GM18520 (cell line): ENCODE measurements around the gene CDC5L.

Experiments
- ATAC-seq: cut with Tn5 transposase; IDR thresholded peaks from one replicate; pipeline ENCODE4 v1.9.1; 2021; ENCODE audit not compliant: unreplicated experiment

CDC5L gene

DNA sequence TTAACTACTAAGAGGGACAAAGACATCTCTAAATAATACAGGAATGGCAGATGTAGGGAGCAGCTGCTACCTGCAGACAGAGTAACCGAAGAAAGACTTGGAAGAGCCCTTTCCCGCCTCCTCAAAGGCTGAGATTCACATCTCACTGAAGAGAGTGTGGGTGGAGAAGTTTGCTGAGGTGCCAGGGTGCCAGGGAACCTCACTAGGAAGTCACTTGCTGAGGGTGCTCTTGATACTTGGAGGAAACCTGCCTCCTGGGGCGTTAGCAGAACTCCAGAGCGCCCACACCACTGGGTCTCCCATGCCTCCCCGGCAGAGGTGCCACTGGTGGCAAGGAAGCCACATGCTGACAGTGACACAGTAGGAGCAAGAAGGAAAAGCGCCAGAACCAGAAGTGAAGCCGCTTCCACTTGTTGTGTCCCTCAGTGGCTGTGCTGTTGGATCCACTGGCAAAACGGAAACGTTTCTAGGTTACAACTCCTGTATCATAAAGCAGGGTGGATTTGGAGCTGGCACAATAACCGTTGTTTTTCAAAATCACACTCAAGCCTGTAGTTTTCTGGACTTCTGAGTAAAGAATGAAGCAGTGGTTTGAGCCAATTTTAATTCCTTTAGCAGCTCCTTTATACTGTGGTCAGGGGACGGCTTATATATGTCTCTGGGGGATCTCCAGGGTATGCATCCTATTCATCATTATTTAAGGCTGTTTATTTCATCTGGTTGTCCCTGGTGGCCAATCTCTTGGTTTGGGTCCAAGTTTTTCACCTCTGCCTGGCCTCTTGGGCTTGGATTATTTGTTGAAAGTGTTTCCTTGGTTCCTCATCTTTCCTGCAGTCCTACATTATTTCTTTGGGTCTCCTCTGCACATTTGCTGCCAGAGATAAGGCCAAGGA, 64.5 kb downstream of the CDC5L start:
- ATAC-seq: no peak

DNA sequence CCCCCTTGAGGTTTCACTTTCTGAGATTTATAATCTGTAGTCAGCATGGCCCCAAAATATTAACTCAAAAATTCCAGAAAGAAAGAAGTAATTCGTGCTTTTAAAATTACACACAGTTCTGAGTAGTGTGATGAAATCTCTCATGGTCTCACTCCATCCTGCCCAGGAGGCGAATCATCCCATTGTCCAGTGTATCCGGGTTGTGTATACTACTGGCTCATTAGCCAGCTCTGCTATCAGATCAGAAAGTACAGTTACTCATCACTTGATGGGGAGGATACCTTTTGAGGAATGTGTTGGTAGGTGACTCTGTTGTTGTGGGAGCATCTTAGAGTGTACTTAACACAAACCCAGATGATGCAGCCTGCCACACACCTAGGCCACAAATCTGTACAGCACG, 65.2 kb downstream of the CDC5L start:
- ATAC-seq: no peak

DNA sequence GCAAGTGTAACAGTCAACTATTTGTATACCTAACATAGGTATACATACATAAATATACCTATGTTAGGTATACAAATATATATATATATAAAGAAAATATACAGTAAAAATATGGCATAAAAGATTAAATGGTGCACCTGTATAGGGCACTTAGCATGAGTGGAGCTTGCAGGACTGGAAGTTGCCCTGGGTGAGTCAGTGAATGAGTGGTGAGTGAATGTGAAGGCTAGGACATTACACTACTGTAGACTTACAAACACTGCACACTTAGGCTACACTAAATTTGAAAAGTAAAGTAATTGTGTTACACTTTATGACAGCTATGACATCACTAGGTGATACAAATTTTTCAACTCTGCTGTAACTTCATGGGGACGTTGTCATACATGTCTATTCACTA, 65.6 kb downstream of the CDC5L start:
- ATAC-seq: no peak

DNA sequence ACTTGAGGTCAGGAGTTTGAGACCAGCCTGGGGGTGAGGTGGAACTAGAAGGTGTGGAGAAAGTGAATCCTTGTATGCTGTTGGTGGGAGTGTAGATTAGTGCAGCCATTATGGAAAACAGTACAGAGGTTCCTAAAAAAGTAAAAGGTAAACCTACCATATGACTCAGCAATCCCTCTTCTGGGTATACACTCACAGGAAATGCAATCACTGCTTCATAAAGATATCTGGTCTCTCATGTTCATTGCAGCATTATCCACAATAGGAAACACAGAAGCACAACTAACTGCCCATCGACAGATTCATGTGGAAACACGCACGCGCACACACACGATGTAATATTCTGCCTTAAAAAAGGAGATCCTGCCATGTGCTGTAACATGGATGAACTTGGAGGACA, 66.7 kb downstream of the CDC5L start:
- no peak for ATAC-seq

DNA sequence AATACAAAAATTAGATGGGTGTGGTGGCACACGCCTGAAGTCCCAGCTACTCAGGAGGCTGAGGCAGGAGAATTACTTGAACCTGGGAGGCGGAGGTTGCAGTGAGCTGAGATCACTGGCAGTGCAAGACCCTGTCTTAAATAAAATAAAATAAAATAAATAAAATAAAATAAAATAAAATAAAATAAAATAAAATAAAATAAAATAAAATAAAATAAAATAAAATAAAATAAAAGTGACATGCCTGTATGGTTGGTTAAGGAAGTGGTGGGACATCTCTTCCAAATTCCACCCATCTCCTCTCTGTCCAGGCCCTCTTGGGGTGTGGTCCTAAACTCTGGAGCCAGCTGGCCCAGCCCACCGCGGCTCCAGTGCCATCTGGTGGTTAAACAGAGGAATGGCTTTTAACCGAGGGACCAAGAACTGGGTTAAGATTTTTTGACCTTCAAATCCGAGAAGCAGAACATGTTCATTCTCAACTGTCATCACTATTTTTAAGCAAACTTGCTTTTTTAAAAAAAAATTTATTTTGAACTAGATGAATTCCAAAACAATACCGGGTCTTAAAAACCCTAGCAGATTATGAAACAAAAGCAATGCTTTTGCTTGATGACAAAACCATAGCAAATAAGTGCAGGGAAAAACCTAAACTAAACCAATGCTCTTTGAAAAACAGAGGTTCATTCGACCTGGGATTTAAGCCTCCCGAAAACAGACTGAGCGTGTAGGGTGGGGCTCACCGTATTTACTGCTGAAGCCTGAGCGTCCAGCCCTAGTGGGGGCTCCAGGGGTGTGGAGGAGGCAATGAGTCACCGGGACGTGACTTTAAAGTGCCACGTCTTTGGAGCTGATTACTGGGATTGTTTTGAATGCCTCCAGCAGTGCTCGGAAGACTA, 68.8 kb downstream of the CDC5L start:
- no peak for ATAC-seq

DNA sequence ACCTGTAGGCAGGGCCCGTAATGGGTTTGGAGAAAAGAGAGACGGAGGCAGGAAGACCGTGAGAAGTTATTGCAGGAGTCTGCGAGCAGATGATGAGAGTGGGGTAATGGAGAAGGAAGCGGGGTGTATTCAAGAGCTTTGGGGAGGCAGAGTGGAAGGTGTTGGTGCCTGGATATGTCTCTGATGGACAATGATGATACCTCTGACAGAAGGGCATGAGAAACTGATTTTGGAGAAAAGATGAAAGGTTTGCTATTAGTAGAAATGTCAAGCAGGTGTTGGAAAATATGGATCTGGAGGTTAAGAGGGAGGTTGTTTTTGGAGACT, 69.4 kb downstream of the CDC5L start:
- ATAC-seq: no peak

DNA sequence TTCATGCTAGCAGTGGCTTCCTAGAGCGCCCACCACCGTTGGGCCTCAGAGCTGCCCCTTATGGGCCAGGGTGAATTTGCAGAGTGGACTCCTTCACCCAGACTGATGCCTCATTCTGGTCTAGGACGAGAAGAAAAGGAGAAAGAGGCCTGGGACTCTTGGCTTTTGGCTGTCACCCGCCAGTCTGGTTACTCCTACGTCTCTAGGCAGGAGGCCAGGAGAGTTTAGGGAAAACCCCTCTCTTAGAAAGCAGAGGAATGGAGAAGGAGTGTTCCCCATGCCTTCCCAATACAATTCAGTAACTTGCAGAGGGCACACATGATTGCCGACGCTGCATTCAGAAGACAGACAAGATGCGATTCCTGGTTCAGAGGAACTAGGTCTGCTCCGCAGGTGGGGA, 70.1 kb downstream of the CDC5L start:
- no peak for ATAC-seq

DNA sequence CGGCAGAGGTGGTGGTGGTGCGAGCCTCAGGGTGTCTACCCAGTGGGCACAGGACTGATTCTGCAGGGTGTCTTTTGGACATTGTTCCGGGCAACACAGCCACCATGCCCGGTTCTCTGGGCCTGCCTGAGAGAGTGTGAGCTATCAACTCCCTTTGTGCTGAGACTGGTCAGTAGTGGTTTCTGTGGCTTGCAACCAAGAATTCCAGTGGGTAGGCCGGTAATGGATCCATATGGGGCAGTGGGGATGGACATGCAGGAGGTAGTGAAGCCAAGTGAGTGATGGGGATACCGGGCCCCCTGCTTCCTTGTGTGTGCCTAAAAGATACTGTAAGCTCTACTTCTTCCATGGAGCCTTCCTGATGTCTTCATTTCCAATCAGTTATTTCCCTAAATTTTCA, 71.0 kb downstream of the CDC5L start:
- no peak for ATAC-seq

DNA sequence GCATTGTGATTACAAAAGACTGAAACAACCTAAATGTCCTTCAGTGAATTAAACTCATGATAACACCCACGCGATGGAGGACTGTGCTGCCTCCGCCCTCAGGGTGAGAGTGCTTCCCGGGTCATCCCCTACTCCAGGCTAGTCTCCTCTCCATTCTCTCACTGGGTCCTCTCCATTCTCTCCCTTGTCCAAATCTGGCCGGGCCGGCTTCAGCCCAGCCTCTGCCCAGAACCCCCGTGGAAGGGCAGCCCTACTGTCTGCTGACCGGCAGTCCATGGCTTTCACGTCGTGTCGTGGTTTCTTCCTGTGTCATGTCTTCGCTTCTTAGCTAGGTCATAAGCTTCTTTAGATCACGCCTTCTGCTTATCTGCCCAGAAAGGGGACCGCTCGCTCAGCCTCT, 74.8 kb downstream of the CDC5L start:
- no peak for ATAC-seq

DNA sequence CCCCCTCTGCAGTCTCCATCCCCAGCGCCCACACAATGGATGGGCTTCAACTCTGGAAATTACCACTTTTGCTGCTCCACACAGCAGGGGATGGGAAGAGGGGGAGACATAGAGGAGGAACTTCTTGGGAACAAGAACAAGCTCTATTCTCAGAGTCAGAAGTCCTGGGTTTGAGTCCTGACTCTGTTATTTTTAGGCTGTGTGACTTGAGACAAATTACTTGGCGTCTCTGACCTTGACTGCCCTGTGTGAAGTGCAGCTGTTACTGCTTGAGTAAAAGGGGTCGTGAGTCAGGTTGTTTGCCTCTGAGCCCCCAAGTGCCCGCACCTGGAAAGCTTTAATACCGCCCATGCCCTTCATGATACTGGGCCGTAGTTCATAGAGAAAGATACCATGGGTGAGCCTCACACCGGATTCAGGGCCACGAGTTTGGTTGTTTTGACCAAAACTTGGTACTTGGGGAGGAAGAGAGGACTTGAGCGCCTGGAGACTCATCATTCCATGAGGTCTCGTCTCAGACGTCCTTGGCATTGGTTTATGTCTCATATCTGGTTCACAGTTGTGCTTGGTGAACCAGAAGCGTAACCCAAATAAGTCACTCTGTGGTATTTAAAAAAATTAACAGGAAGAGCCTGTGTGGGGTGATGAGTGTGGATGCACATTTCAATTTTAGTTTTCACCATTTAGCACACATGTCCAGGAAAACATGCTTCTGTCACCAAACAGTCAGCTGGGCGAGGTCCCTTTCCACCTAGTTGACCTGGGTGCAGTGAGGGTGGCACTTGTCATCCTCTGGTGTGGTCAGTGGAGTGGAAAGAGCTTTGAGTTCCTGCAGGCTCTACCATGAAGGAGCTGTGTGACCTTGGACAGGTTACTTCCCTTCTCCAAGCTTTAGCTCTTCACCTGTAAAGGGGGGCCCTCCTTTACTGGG, 75.6 kb downstream of the CDC5L start:
- no peak for ATAC-seq

DNA sequence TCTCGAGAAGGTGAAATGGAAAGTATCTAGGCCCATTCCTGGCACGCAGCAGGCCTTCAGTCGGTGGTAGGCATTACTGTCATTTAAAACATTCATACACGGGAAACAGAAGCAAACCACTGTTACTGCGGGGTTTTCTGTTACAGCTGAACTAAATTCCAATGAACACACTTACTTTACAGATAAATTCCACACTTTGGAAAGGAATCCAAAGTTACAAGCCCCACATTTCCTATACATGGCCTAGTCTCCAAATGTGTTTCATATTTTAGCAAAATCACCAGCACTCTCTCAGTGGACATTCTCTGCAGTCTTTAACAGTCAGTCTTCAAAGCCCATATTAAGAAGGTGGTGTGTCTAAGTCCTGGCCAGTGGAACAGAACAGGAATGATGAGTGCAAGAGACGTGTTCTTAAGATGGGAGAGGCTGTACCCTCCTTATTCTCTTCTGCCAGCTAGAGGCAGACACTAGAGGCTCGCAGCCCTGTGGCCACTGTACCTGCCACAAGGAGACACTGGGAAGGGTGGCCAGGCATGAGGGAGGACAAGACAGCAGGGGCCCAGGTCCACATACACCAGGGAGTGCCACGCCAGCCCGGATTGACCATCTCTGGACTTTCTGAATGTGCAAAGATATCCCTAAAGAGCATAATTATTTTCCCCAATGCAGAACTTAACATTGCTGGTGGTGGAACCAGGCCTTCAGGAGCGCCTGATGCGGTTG, 76.4 kb downstream of the CDC5L start:
- ATAC-seq: no peak

DNA sequence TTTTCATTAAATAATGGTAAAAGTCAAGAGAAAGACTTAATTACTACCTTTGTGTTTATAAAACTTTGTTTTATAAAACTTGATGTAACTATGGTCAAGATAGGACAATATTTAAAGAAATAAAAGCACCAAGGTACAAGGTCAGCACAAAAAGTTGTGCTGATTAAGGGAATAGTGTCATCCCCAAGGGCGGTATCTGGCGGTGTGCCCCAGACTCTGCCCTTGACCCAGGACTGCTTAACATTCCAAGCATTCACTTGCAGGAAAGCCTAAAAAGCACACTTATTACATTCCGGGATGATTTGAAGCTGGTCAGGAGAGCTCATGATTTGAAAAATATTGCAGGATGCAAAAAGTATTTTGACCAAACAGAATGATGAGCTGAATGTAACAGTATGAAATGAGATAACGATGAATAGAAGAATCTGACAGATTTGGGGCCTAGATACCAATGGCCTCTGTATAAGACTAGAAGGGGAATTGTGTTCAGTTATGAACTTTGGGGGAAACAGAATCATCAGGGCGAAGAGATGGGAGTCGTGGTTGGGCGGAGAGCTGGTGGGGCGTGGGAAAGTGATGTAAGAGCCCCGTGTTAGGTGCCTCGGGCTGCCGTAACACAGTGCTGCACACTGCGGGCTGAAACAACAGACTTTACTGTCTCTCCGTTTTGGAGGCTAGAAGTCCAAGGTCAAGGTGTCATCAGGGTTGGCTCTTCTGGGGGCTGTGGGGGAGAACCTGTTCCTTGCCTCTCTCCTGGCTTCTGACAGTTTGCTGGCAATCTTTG, 77.2 kb downstream of the CDC5L start:
- no peak for ATAC-seq

DNA sequence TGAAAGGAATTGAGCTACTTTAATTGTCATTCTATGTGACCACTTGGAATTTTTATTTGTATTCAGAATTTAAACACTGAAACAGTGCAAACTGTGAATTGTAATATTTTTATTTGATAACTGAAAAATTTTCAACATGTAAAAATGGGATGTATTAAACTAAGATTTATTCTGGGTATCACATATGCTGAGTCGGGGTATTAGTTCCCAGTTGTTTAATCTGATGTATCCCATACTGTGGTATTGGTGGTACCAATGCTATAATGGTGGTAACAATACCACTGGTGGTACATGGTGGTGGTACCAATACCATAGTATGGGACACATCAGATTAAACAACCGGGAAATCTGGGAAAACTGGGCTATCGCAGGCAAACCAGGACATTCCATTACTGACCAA, 79.4 kb downstream of the CDC5L start:
- no peak for ATAC-seq

DNA sequence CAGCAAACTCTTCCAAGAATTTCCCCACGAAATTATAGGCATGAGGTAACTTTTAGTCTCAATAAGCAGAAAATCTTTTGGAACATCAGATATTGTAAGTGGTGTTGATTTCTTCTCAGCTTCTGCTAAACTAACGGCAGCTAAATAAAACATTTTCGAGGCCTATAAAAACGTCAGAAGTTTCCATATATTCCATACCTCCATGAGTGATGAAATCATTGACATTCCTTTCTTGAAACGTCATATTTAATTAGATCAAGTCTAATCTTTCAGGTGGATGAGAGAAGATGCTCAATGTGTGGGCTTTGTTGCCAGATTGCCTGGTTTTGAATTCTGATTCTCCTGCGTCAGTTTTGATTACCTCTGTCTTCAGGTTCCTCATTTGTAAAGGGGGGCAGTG, 81.3 kb downstream of the CDC5L start:
- no peak for ATAC-seq

DNA sequence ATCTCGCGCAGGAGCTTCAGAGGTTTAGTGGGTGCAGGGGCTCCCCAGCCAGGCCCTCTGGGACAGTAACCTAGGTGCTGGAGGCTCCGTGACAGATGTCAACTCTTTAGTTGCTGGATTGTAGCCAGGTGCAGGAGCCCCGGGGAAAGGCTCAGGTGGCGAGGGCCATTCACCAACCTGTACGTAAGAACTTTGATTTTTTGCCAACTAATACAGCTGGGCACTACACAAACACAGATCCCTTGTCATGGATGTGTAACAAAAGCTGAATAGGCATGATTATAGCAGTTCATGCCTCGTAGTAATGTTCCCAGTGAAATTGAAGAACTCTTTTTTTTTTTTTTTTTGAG, 82.6 kb downstream of the CDC5L start:
- no peak for ATAC-seq

DNA sequence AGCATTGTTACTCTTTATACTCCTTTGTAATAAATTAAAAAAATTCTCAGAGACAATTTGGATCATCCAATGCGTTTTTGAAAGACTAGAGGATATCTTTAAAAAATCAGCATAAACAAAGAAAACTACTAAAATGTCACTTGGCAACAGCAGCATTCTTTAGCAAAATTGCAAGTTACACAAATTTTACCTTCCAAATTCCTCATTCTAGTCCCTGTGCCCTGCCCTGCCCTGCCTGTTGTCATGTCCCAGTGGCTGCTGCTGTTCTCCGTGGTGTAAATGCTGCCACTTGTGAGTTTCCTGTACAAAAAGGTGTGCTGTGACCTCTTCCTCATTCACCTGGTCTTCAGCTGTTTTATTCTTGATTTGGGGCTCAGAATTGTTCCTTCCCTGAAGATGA, 83.2 kb downstream of the CDC5L start:
- ATAC-seq: no peak

DNA sequence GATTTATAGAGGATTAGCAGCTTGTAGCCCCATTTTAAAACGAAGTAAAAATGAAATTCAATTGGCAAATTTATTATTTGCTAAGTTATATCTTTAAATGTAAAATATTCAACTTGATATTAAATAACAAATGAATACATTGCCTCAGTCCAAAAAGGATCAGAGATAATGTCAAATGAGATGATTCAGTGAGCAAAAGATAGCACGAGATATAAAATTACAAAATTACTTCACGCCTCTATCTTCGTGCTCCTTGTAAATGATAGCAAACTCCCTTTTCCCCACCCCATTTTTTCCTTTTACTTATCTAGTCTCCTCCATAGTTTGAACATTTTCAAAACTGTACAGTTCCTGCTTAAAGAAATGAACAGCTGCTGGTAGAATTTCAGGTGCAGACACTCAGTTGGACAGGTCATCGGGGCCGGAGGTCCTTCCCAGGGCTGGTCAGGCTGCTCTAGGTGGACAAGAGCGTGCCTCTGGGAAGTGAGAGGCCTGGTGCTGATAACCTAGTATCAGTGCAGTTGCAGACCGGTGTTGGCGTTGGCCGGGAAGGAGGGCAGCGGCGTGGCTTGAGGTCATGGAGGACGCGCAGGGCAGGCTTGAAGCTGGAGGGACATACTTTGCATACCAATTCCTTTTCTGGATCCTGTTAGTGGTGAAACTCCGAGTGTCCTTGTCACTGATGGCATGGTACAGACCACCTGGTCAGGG, 83.9 kb downstream of the CDC5L start:
- no peak for ATAC-seq

DNA sequence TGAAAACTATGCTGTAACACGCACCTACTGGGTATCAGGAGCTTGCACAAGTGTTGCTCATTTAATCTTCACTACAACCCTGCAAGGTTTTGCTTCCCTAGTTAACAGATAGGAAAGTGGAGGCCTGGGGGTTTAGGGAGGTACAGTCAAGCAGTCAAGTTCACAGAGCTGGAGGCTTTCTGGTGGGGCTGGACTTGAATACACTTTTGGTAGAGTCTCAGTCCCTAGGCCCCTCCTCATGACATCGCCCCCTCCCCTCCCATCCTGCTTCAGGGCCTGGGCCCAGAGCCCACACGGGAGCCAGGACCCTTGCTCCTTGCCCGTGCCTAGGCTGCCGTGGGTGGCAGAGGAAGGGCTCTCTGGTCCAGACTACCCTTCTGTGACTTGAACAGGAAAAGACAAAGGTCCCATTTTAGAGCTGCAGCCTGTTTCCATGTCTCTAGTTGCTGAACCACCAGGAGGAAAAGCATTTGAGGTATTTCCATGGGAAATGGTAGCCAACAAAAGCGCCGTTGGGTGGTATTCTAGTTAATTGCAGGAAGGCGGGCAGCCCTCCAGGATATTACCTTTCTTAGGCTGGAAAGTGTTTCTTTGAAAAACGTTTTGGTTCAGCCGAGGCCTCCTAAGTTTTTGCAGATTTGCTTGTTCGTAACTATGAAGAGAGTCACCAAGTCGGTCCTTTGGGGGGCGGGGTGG, 84.9 kb downstream of the CDC5L start:
- ATAC-seq: no peak
